Peyer's patch (tissue), 4 donors: ENCODE data around the gene ALPI.

Experiments
- POLR2A ChIP-seq, 2 donors: fragments of 450-650 bp; IDR thresholded peaks; one replicate each; pipeline ENCODE4 v1.5.1; 2017; ENCODE audit warnings: antibody characterized with exemption in 2 of 2, mild to moderate bottlenecking in 2 of 2, moderate library complexity in 2 of 2
- TF ChIP-seq, protein P1 (sequence below), 6 experiments: fragments of 450-650 bp in 4 of 6; fragments of 200-600 bp in 2 of 6; sonication (generic) in 1 of 6; IDR thresholded peaks; one replicate each; pipeline ENCODE4 v1.5.1; 2017 to 2019; ENCODE audit warnings: antibody characterized with exemption in 6 of 6, mild to moderate bottlenecking in 3 of 6, moderate library complexity in 1 of 6

- no peak for TF ChIP-seq POLR2A (IDR thresholded peaks at IDR 0.05)
- TF ChIP-seq, protein P1, sequence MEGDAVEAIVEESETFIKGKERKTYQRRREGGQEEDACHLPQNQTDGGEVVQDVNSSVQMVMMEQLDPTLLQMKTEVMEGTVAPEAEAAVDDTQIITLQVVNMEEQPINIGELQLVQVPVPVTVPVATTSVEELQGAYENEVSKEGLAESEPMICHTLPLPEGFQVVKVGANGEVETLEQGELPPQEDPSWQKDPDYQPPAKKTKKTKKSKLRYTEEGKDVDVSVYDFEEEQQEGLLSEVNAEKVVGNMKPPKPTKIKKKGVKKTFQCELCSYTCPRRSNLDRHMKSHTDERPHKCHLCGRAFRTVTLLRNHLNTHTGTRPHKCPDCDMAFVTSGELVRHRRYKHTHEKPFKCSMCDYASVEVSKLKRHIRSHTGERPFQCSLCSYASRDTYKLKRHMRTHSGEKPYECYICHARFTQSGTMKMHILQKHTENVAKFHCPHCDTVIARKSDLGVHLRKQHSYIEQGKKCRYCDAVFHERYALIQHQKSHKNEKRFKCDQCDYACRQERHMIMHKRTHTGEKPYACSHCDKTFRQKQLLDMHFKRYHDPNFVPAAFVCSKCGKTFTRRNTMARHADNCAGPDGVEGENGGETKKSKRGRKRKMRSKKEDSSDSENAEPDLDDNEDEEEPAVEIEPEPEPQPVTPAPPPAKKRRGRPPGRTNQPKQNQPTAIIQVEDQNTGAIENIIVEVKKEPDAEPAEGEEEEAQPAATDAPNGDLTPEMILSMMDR (IDR thresholded peaks at IDR 0.05) = no peak
Measured at GRCh38 chr2:232456296-232457120, 555 bp downstream of the ALPI start.
